Trophoblast cell (in vitro differentiated cells and primary cell): Measurements from ENCODE around the gene PPP2R3A.
"Not testable (repeated sequence)": the region's sequence is repeated elsewhere in the genome, so short reads cannot be mapped to it uniquely, and the experiment has no call there.

ENCODE experiments used
- DNase-seq, 2 donors: peaks; one replicate each; pipeline ENCODE4 v3.0.0-alpha.2; 2016
- H2AFZ ChIP-seq: 2 replicates; pipeline ENCODE4 v1.6.1; 2013; ENCODE audit warnings: low read length, moderate library complexity, mild to moderate bottlenecking; ENCODE audit not compliant: insufficient read depth, poor library complexity
- H2AK5ac ChIP-seq: 2 replicates; pipeline ENCODE4 v1.6.1; 2013; ENCODE audit warnings: mild to moderate bottlenecking, low read length
- H2BK120ac ChIP-seq: 2 replicates; pipeline ENCODE4 v1.6.1; 2013; ENCODE audit warnings: low read length, mild to moderate bottlenecking, moderate library complexity; ENCODE audit not compliant: insufficient read depth, poor library complexity
- H2BK12ac ChIP-seq: 2 replicates; pipeline ENCODE4 v1.6.1; 2013; ENCODE audit warnings: mild to moderate bottlenecking, low read length, moderate library complexity
- H2BK5ac ChIP-seq: 2 replicates; pipeline ENCODE4 v1.6.1; 2013; ENCODE audit warnings: low read length, low read depth, moderate library complexity, mild to moderate bottlenecking; ENCODE audit not compliant: poor library complexity
- H3K14ac ChIP-seq: 2 replicates; pipeline ENCODE4 v1.6.1; 2013; ENCODE audit warnings: mild to moderate bottlenecking, low read length
- H3K18ac ChIP-seq: 2 replicates; pipeline ENCODE4 v1.6.1; 2013; ENCODE audit warnings: mild to moderate bottlenecking, low read length
- H3K23ac ChIP-seq: 2 replicates; pipeline ENCODE4 v1.6.1; 2013; ENCODE audit warnings: low read length
- H3K27ac ChIP-seq: 2 replicates; pipeline ENCODE4 v1.5.1; 2013; ENCODE audit warnings: low read depth, mild to moderate bottlenecking, inconsistent platforms, low read length, moderate library complexity
- H3K27me3 ChIP-seq: 2 replicates; pipeline ENCODE4 v1.6.1; 2013; ENCODE audit warnings: inconsistent platforms, mild to moderate bottlenecking, low read length, moderate library complexity; ENCODE audit not compliant: insufficient read depth
- H3K36me3 ChIP-seq, 2 experiments: 1 replicate in 1 of 2; 2 replicates in 1 of 2; pipeline ENCODE4 v1.6.1; 2013; ENCODE audit warnings: low read length in 2 of 2, mild to moderate bottlenecking in 2 of 2, moderate library complexity in 1 of 2; ENCODE audit not compliant: insufficient read depth in 2 of 2, control insufficient read depth in 1 of 2
- H3K4ac ChIP-seq: 2 replicates; pipeline ENCODE4 v1.6.1; 2013; ENCODE audit warnings: low read depth, mild to moderate bottlenecking, low read length, moderate library complexity
- H3K4me1 ChIP-seq, 2 experiments: 1 replicate in 1 of 2; 2 replicates in 1 of 2; pipeline ENCODE4 v1.6.1; 2013; ENCODE audit warnings: low read length in 2 of 2, mild to moderate bottlenecking in 2 of 2, moderate library complexity in 1 of 2; ENCODE audit not compliant: insufficient read depth in 2 of 2, control insufficient read depth in 1 of 2
- H3K4me2 ChIP-seq: 2 replicates; pipeline ENCODE4 v1.6.1; 2013; ENCODE audit warnings: inconsistent platforms, mild to moderate bottlenecking, low read length, moderate library complexity
- H3K4me3 ChIP-seq: 2 replicates; pipeline ENCODE4 v1.5.1; 2013; ENCODE audit warnings: mild to moderate bottlenecking, low read depth, low read length, inconsistent platforms
- H3K79me1 ChIP-seq: one replicate; pipeline ENCODE4 v1.6.1; 2013; ENCODE audit warnings: low read length
- H3K79me2 ChIP-seq: 2 replicates; pipeline ENCODE4 v1.6.1; 2013; ENCODE audit warnings: low read length, mild to moderate bottlenecking; ENCODE audit not compliant: control insufficient read depth, insufficient read depth, poor library complexity
- H3K9ac ChIP-seq: 2 replicates; pipeline ENCODE4 v1.6.1; 2013; ENCODE audit warnings: mild to moderate bottlenecking, low read length
- H3K9me3 ChIP-seq: 2 replicates; pipeline ENCODE4 v1.6.1; 2013; ENCODE audit warnings: low read depth, mild to moderate bottlenecking, control low read depth, inconsistent platforms, low read length; ENCODE audit not compliant: insufficient read depth
- H4K12ac ChIP-seq: 2 replicates; pipeline ENCODE4 v1.6.1; 2013; ENCODE audit warnings: low read depth, mild to moderate bottlenecking, low read length, moderate library complexity
- H4K8ac ChIP-seq: 2 replicates; pipeline ENCODE4 v1.6.1; 2013; ENCODE audit warnings: low read depth, mild to moderate bottlenecking, low read length, moderate library complexity
- H4K91ac ChIP-seq: one replicate; pipeline ENCODE4 v1.6.1; 2013; ENCODE audit warnings: low read depth, mild to moderate bottlenecking, low read length, moderate library complexity
- WGBS: extraction: QIAGEN DNeasy Blood & Tissue Kit; methylation state at CpG from one replicate; pipeline ENCODE4 v1.1.7; 2013; ENCODE audit warnings: missing lambda C conversion rate; ENCODE audit not compliant: insufficient read length, insufficient coverage; ENCODE audit errors: extremely low coverage; 5-methylcytosine and 5-hydroxymethylcytosine counted together

PPP2R3A gene

DNA sequence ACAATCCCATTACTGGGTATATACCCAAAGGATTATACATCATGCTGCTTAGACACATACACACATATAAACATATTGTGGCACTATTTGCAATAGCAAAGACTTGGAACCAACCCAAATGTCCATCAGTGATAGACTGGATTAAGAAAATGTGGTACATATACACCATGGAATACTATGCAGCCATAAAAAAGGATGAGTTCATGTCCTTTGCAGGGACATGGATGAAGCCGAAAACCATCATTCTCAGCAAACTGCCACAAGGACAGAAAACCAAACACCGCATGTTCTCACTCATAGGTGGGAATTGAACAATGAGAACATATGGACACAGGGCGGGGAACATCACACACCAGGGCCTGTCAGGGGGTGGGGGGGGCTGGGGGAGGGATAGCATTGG is 166.1 kb downstream of the PPP2R3A start:
- WGBS, result no CpG with 5 or more reads among the region's 3 CpGs
- not testable (repeated sequence) for H2AK5ac ChIP-seq, H3K23ac ChIP-seq, H3K79me1 ChIP-seq, H3K4ac ChIP-seq, H3K27me3 ChIP-seq, H3K9ac ChIP-seq, H4K12ac ChIP-seq, H3K14ac ChIP-seq, H3K79me2 ChIP-seq, H4K8ac ChIP-seq, H3K36me3 ChIP-seq, H3K4me1 ChIP-seq, H2BK5ac ChIP-seq, H3K9me3 ChIP-seq, H4K91ac ChIP-seq, H2AFZ ChIP-seq, H2BK12ac ChIP-seq, H3K18ac ChIP-seq, H3K27ac ChIP-seq, DNase-seq, H2BK120ac ChIP-seq, H3K4me3 ChIP-seq, H3K4me2 ChIP-seq

DNA sequence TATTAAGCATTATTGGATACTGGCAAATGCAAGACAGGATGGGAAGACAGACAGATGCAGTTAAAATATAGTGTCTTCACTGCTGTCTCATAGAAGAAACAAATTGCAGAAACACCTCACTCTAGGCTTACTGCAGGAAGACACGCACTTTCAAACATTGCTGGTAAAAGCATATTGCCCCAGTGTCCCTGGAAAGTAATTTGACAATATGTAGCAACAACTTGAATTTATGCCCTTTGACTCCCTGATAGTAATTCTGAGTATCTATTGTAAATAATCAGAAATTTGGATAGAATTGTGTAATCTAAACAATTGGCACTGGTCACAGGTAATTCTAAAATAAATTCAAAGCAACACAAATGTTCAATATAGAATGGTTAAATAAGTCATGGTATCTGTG is 168.6 kb downstream of the PPP2R3A start:
- Histone ChIP-seq H3K18ac (no peak overlapping the region), H2BK5ac (no peak overlapping the region), H3K14ac (no peak overlapping the region), H3K4ac (no peak overlapping the region), H4K91ac (no peak overlapping the region), H4K12ac (no peak overlapping the region), H3K36me3 (no peaks in the 10 kb centered on the region), H3K79me1 (no peaks in the 10 kb centered on the region), H3K4me1 (no peaks in the 10 kb centered on the region), H2AK5ac (no peak overlapping the region), H2BK120ac (no peak overlapping the region), H3K27me3 (no peaks in the 10 kb centered on the region), H3K9me3 (no peaks in the 10 kb centered on the region), H3K4me3 (no peak overlapping the region), H2BK12ac (no peak overlapping the region), H3K9ac (no peak overlapping the region), H3K79me2 (no peaks in the 10 kb centered on the region), H3K23ac (no peak overlapping the region), H2AFZ (no peak overlapping the region), H4K8ac (no peak overlapping the region), H3K27ac (no peak overlapping the region), H3K4me2 (no peak overlapping the region)
- no CpG with 5 or more reads among the region's 1 CpG for WGBS
- DNase-seq, result no peak

DNA sequence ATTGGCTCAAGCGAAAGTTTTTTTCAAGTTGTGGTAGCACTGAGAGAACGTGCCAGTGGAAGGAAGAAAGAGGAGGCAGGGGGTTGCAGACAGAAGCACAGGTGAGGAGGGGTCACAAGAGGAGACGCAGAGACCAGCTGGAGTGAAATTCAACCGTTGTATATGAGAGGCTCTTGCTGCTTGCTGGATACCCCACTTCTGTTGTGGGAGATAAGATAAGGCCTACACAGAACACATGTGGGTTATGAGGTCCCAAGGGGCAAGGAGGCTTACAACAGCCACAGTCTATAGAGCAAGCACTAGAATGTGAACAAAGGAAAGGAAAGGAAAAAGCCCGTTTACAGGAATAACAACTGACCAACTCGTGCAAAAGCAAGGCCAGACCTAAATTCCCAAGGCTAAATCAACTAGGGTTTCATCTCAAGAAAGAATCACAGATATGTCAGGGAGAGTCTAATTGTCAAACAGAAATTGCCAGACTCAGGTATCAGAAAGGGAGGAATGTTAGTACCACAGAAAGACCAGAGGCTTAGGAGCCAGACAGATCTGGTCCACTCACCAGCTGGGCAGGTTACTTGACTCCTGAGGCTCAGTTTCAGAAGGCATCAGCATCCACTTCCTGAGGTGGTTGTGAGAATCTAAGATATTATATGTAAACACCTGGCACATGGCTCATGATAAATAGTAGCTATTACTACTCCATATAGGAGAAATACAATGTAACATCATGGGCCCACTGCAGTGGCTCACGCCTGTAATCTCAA is 169.7 kb downstream of the PPP2R3A start:
- WGBS, result no CpG with 5 or more reads among the region's 7 CpGs
- no peak overlapping the region for H2BK120ac ChIP-seq
- H3K4ac ChIP-seq, result no peak overlapping the region
- no peaks in the 10 kb centered on the region for H3K36me3 ChIP-seq
- no peak overlapping the region for H3K4me3 ChIP-seq
- no peak overlapping the region for H3K14ac ChIP-seq
- no peak overlapping the region for H2BK12ac ChIP-seq
- H3K9me3 ChIP-seq, result no peaks in the 10 kb centered on the region
- H3K27me3 ChIP-seq, result no peaks in the 10 kb centered on the region
- H2BK5ac ChIP-seq, result no peak overlapping the region
- H2AFZ ChIP-seq, result no peak overlapping the region
- no peaks in the 10 kb centered on the region for H3K79me2 ChIP-seq
- H3K18ac ChIP-seq, result no peak overlapping the region
- no peak overlapping the region for H3K4me2 ChIP-seq
- no peak overlapping the region for H4K91ac ChIP-seq
- H3K9ac ChIP-seq, result no peak overlapping the region
- no peak overlapping the region for H3K23ac ChIP-seq
- no peak overlapping the region for H4K12ac ChIP-seq
- no peaks in the 10 kb centered on the region for H3K79me1 ChIP-seq
- no peak for DNase-seq
- H2AK5ac ChIP-seq, result no peak overlapping the region
- no peak overlapping the region for H4K8ac ChIP-seq
- no peak overlapping the region for H3K27ac ChIP-seq
- no peaks in the 10 kb centered on the region for H3K4me1 ChIP-seq

DNA sequence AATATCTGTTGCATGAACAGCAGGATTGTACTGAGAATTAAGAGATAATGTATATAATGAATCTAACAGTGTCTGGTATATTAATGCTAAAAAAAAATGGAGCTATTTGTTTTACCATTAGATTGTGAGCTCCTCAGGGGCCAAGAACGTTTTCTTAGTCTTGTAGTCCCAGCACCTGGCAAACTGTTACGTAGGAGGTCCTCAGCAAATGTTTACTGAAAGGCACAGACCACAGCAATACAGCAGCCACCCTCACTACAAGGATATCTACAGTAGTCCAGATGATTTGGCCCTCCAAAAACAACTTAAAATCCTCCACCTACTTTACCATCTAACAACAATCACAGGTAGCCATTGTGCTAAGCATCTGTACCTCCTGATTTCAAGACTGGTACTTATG is 170.9 kb downstream of the PPP2R3A start:
- H2BK12ac ChIP-seq, result no peak overlapping the region
- no peak overlapping the region for H2BK5ac ChIP-seq
- H3K14ac ChIP-seq, result no peak overlapping the region
- no peaks in the 10 kb centered on the region for H3K27me3 ChIP-seq
- H3K27ac ChIP-seq, result no peak overlapping the region
- H3K79me2 ChIP-seq, result no peaks in the 10 kb centered on the region
- no peak overlapping the region for H3K4me3 ChIP-seq
- H2AK5ac ChIP-seq, result no peak overlapping the region
- H3K36me3 ChIP-seq, result no peaks in the 10 kb centered on the region
- no peak overlapping the region for H2BK120ac ChIP-seq
- no peak overlapping the region for H4K91ac ChIP-seq
- H3K4me2 ChIP-seq, result no peak overlapping the region
- no peak overlapping the region for H4K8ac ChIP-seq
- WGBS, result no CpG with 5 or more reads among the region's 2 CpGs
- H3K18ac ChIP-seq, result no peak overlapping the region
- no peak overlapping the region for H3K9ac ChIP-seq
- H3K23ac ChIP-seq, result no peak overlapping the region
- H3K4ac ChIP-seq, result no peak overlapping the region
- no peak overlapping the region for H2AFZ ChIP-seq
- H4K12ac ChIP-seq, result no peak overlapping the region
- DNase-seq, result no peak
- H3K9me3 ChIP-seq, result no peaks in the 10 kb centered on the region
- H3K79me1 ChIP-seq, result no peaks in the 10 kb centered on the region
- no peaks in the 10 kb centered on the region for H3K4me1 ChIP-seq
